ENCODE results near the gene ZC3HAV1L.

GRCh38 chr7:138982204-138982623 lies 53.6 kb downstream of the ZC3HAV1L start:
- TF ChIP-seq FOXK2 (IDR thresholded peaks at IDR 0.05) (no peak), ZNF384 (IDR thresholded peaks at IDR 0.05) (no peak), BHLHE40 (IDR thresholded peaks at IDR 0.05; ENCODE audit: borderline replicate concordance) (no peak), SP1 (IDR thresholded peaks at IDR 0.05) (no peak), PKNOX1 (IDR thresholded peaks at IDR 0.05) (no peak), ARNT (IDR thresholded peaks at IDR 0.05) (no peak)
